ENCODE measurements around the gene TRIM38.

GRCh38 chr6:25928562-25929324 is 33.9 kb upstream of the TRIM38 start:
- no peak for TF ChIP-seq POLR2A (IDR thresholded peaks at IDR 0.05)
- TF ChIP-seq CTCF (IDR thresholded peaks at IDR 0.05): no peak

Data from lower leg skin (tissue), 3 donors.